H1 (cell line): ENCODE measurements around the gene ZNF415. TPM values are rescaled to one million over a fixed set of nuclear protein-coding genes. Genes with fewer than 3 reads are reported as not detected.

Source experiments
- CTCF ChIA-PET: fragments of 300-600 bp; sonication (Branson Sonifier 250); formaldehyde crosslinking; loops from one replicate; lab custom pipeline; 2021; ENCODE audit not compliant: partially characterized antibody; lab: Charles Lee
- POLR2A ChIA-PET: fragments of 300-600 bp; sonication (Branson Sonifier 250); formaldehyde crosslinking; loops from one replicate; lab custom pipeline; 2021; ENCODE audit warnings: inconsistent platforms; ENCODE audit not compliant: partially characterized antibody; lab: Charles Lee
- DNase-seq, 2 experiments: peaks; one replicate each; pipeline versions ENCODE4 v3.0.0 to v3.0.0-alpha.2; 2010 to 2022; ENCODE audit warnings: low spot score in 2 of 2, low read depth in 1 of 2, mixed read lengths in 1 of 2
- FAIRE-seq: peaks from 2 replicates; lab custom pipeline; 2011; peaks lifted over from hg19 to GRCh38; lab: Jason Lieb, UNC
- H2AFZ ChIP-seq: 2 replicates; pipeline ENCODE4 v1.8.1; 2012; ENCODE audit warnings: low read length, inconsistent platforms
- H2AK5ac ChIP-seq: 2 replicates; pipeline ENCODE4 v1.6.1; 2013; ENCODE audit warnings: low read depth, low read length
- H2BK120ac ChIP-seq: replicated peaks from 2 replicates; pipeline ENCODE3; 2013; ENCODE audit warnings: low read depth, low read length, inconsistent platforms
- H2BK12ac ChIP-seq: 2 replicates; pipeline ENCODE4 v1.6.1; 2013; ENCODE audit warnings: low read depth, low read length
- H2BK15ac ChIP-seq: 2 replicates; pipeline ENCODE4 v1.6.1; 2013; ENCODE audit warnings: low read length
- H2BK20ac ChIP-seq: 2 replicates; pipeline ENCODE4 v1.6.1; 2013; ENCODE audit warnings: low read length
- H2BK5ac ChIP-seq: 2 replicates; pipeline ENCODE4 v1.6.1; 2013; ENCODE audit warnings: low read depth, low read length
- H3K14ac ChIP-seq: 2 replicates; pipeline ENCODE4 v1.6.1; 2013; ENCODE audit warnings: inconsistent platforms; ENCODE audit not compliant: insufficient read length
- H3K18ac ChIP-seq: 2 replicates; pipeline ENCODE4 v1.6.1; 2013; ENCODE audit warnings: low read length; ENCODE audit errors: extremely low read depth
- H3K23ac ChIP-seq: 2 replicates; pipeline ENCODE4 v1.6.1; 2013; ENCODE audit warnings: inconsistent platforms; ENCODE audit not compliant: insufficient read length
- H3K23me2 ChIP-seq: 2 replicates; pipeline ENCODE4 v1.6.1; 2013; ENCODE audit warnings: low read depth, low read length
- H3K27ac ChIP-seq: 2 replicates; pipeline ENCODE4 v1.6.1; 2011; ENCODE audit warnings: low read depth, low read length, inconsistent platforms
- H3K27me3 ChIP-seq, 4 experiments: replicated peaks in 1 of 4; 1 replicate in 1 of 4; 2 replicates in 3 of 4; pipeline versions ENCODE4 v1.6.1 to v1.8.1; 2011 to 2013; ENCODE audit warnings: low read length in 3 of 4, mild to moderate bottlenecking in 3 of 4, inconsistent platforms in 2 of 4, mixed read lengths in 2 of 4, moderate library complexity in 1 of 4; ENCODE audit not compliant: control insufficient read depth in 3 of 4, insufficient read depth in 3 of 4; ENCODE audit errors: extremely low read depth in 1 of 4
- H3K36me3 ChIP-seq, 4 experiments: 2 replicates each; pipeline versions ENCODE4 v1.6.1 to v1.8.1; 2011 to 2013; ENCODE audit warnings: mild to moderate bottlenecking in 4 of 4, low read length in 3 of 4, moderate library complexity in 2 of 4, control low read depth in 1 of 4, inconsistent platforms in 1 of 4; ENCODE audit not compliant: insufficient read depth in 4 of 4, control insufficient read depth in 2 of 4
- H3K4ac ChIP-seq: replicated peaks from 2 replicates; pipeline ENCODE3; 2013; ENCODE audit warnings: low read length, low read depth, mixed read lengths, inconsistent platforms; ENCODE audit not compliant: insufficient read length
- H3K4me1 ChIP-seq, 4 experiments: replicated peaks in 1 of 4; 1 replicate in 1 of 4; 2 replicates in 3 of 4; pipeline versions ENCODE4 v1.6.1 to v1.8.1; 2011 to 2013; ENCODE audit warnings: low read length in 3 of 4, inconsistent platforms in 2 of 4, mixed read lengths in 1 of 4; ENCODE audit not compliant: insufficient read depth in 4 of 4, control insufficient read depth in 3 of 4
- H3K4me2 ChIP-seq, 2 experiments: 2 replicates each; pipeline versions ENCODE4 v1.6.1 to v1.8.1; 2011 to 2013; ENCODE audit warnings: low read depth in 2 of 2, low read length in 2 of 2, control low read depth in 1 of 2, inconsistent platforms in 1 of 2, mild to moderate bottlenecking in 1 of 2; ENCODE audit not compliant: insufficient read depth in 1 of 2
- H3K4me3 ChIP-seq, 4 experiments: fragments of 200-600, 300-600 bp in 1 of 4; sonication (generic), shearing (Covaris generic), sonication (Bioruptor Twin) in 1 of 4; 2 replicates each; pipeline versions ENCODE4 v1.5.1 to v1.8.1; 2011 to 2016; ENCODE audit warnings: low read length in 4 of 4, low read depth in 3 of 4, control low read depth in 2 of 4, inconsistent platforms in 2 of 4, mild to moderate bottlenecking in 2 of 4, mixed read lengths in 1 of 4, moderate library complexity in 1 of 4; ENCODE audit not compliant: insufficient read depth in 2 of 4; ENCODE audit errors: extremely low read depth in 1 of 4
- H3K56ac ChIP-seq: replicated peaks from 2 replicates; pipeline ENCODE3; 2013; ENCODE audit warnings: low read depth, mild to moderate bottlenecking, mixed read lengths, low read length, inconsistent platforms; ENCODE audit not compliant: insufficient read length
- H3K79me1 ChIP-seq: 2 replicates; pipeline ENCODE4 v1.6.1; 2013; ENCODE audit warnings: low read depth, low read length, control low read depth
- H3K79me2 ChIP-seq, 2 experiments: 2 replicates each; pipeline versions ENCODE4 v1.6.1 to v1.8.1; 2012 to 2013; ENCODE audit warnings: low read length in 2 of 2, mild to moderate bottlenecking in 2 of 2, inconsistent platforms in 1 of 2; ENCODE audit not compliant: insufficient read depth in 2 of 2, control insufficient read depth in 1 of 2
- H3K9ac ChIP-seq, 4 experiments: replicated peaks in 1 of 4; 1 replicate in 1 of 4; 2 replicates in 3 of 4; pipeline versions ENCODE4 v1.6.1 to v1.8.1; 2011 to 2013; ENCODE audit warnings: low read depth in 3 of 4, low read length in 3 of 4, control low read depth in 2 of 4, mild to moderate bottlenecking in 2 of 4, moderate library complexity in 2 of 4, inconsistent platforms in 1 of 4; ENCODE audit errors: extremely low read depth in 1 of 4
- H3K9me3 ChIP-seq, 2 experiments: 2 replicates each; pipeline versions ENCODE4 v1.6.1 to v1.8.1; 2012 to 2013; ENCODE audit warnings: mild to moderate bottlenecking in 2 of 2, moderate library complexity in 2 of 2, control low read depth in 1 of 2, inconsistent platforms in 1 of 2, low read depth in 1 of 2, low read length in 1 of 2, mixed read lengths in 1 of 2; ENCODE audit not compliant: insufficient read depth in 2 of 2
- H4K20me1 ChIP-seq, 2 experiments: replicated peaks in 1 of 2; 2 replicates each; pipeline versions ENCODE3 to v1.8.1; 2011 to 2013; ENCODE audit warnings: inconsistent platforms in 2 of 2, low read length in 2 of 2, mild to moderate bottlenecking in 1 of 2; ENCODE audit not compliant: insufficient read depth in 2 of 2, control insufficient read depth in 1 of 2
- H4K5ac ChIP-seq: 2 replicates; pipeline ENCODE4 v1.6.1; 2013; ENCODE audit warnings: low read length, low read depth, mixed read lengths, inconsistent platforms; ENCODE audit not compliant: insufficient read length
- H4K8ac ChIP-seq: 2 replicates; pipeline ENCODE4 v1.8.0; 2013; ENCODE audit warnings: mild to moderate bottlenecking, moderate library complexity, low read length, inconsistent platforms; ENCODE audit not compliant: insufficient read depth; ENCODE audit errors: extremely low read depth
- H4K91ac ChIP-seq: replicated peaks from 2 replicates; pipeline ENCODE3; 2013; ENCODE audit warnings: low read length, mixed read lengths, inconsistent platforms; ENCODE audit not compliant: insufficient read length
- MAX ChIP-seq: IDR thresholded peaks from 2 replicates; pipeline ENCODE4 v1.6.1; 2012; ENCODE audit warnings: inconsistent platforms
- RAD21 ChIP-seq, 2 experiments: IDR thresholded peaks in 1 of 2; conservative IDR thresholded peaks in 1 of 2; 2 replicates each; pipeline ENCODE4 v1.6.1; 2011; ENCODE audit warnings: low read depth in 2 of 2, low read length in 2 of 2, improper control_type of control experiment in 1 of 2, inconsistent platforms in 1 of 2, mild to moderate bottlenecking in 1 of 2, moderate library complexity in 1 of 2
- WGBS, 2 experiments: shearing (Covaris generic) in 1 of 2; methylation state at CpG; one replicate each; pipeline versions ENCODE4 v1.1.6 to v1.1.7; 2013 to 2015; ENCODE audit warnings: low lambda C conversion rate in 2 of 2, mixed read lengths in 2 of 2, inconsistent platforms in 1 of 2, low coverage in 1 of 2, missing lambda C conversion rate in 1 of 2; ENCODE audit not compliant: insufficient replicate concordance in 2 of 2, insufficient coverage in 1 of 2, insufficient read length in 1 of 2; ENCODE audit errors: extremely low coverage in 1 of 2, missing lambda C conversion rate in 1 of 2; 5-methylcytosine and 5-hydroxymethylcytosine counted together
- polyA plus RNA-seq, 7 experiments: library from polyadenylated mRNA; depleted of rRNA in 3 of 7; stranded (reverse) in 5 of 7; unstranded in 2 of 7; fragments of >200 nt in 5 of 7; fragments of 200-250 nt in 2 of 7; gene quantifications; 1 replicate in 5 of 7; 2 replicates in 1 of 7; 4 replicates in 1 of 7; pipeline versions ENCODE4 v1.2.1 to v1.2.3, GENCODE V29; 2011 to 2013; ENCODE audit warnings: missing spikeins in 2 of 7, mixed read lengths in 2 of 7
- total RNA-seq: library from RNA; stranded (reverse); fragmentation: NEBNext Ultra II Directional; extraction: Animal tissue kit (Norgen Biotek cat#: 25700); gene quantifications from 2 replicates; pipeline ENCODE4 v1.2.1, GENCODE V29; 2021

ZNF415 gene
- total and polyA plus RNA-seq, 2 of the 8 experiments (the other 6 are each of a cell fraction or from before 2014, with no cell fraction given): 5.8 to 9.7 TPM

- H2BK5ac ChIP-seq: no peak overlapping the region
- H3K23ac ChIP-seq: no peak overlapping the region
- H4K5ac ChIP-seq: no peak overlapping the region
- H2AK5ac ChIP-seq: no peak overlapping the region
- H3K14ac ChIP-seq: no peak overlapping the region
- peaks cover 0 to 17% of the 10 kb centered on the region in 2 experiments; a peak in 2 of 4 replicates for H3K79me2 ChIP-seq
- H3K4me3 ChIP-seq: no peak overlapping the region
- no peak overlapping the region for H2BK12ac ChIP-seq
- no peak overlapping the region for H2AFZ ChIP-seq
- H3K27me3 ChIP-seq: no peaks in the 10 kb centered on the region
- H3K9ac ChIP-seq: no peak overlapping the region
- no peak overlapping the region for H2BK20ac ChIP-seq
- H3K18ac ChIP-seq: no peak overlapping the region
- H2BK15ac ChIP-seq: no peak overlapping the region
- no peak overlapping the region for H3K4me2 ChIP-seq
- no peak overlapping the region for H2BK120ac ChIP-seq
- no peak overlapping the region for H4K91ac ChIP-seq
- peak; percentile 79 to 81 for DNase-seq
- POLR2A ChIA-PET: interaction anchor here (0.8 to 1.2 kb wide), 2 partner anchors 11 to 67 kb away, joined by 3 to 4 read pairs; partner anchors contain the start of gene ZNF347
- H3K56ac ChIP-seq: no peak overlapping the region
- H3K9me3 ChIP-seq: no peaks in the 10 kb centered on the region
- H4K8ac ChIP-seq: no peak overlapping the region
- peaks cover 0 to 7% (median 2%) of the 10 kb centered on the region in 4 experiments; a peak in 3 of 7 replicates for H3K4me1 ChIP-seq
- H3K23me2 ChIP-seq: no peaks in the 10 kb centered on the region
- H3K4ac ChIP-seq: no peak overlapping the region
- 73% methylated on average over 17 of the region's 19 CpGs; no CpG with 5 or more reads in 1 of the 2 experiments for WGBS, 2 experiments
- CTCF ChIA-PET: interaction anchor here (0.6 to 2.6 kb wide), 9 partner anchors 10 to 132 kb away, joined by 3 to 8 read pairs (median 3); no protein-coding TSS in a partner anchor
- H3K36me3 ChIP-seq: peaks cover 0 to 24% (median 8%) of the 10 kb centered on the region in 4 experiments; a peak in 5 of 8 replicates
- H3K27ac ChIP-seq: no peak overlapping the region
- peaks cover 5% of the 10 kb centered on the region; the same call in 1 of the 2 replicates for H3K79me1 ChIP-seq
- peak; percentile 39 for FAIRE-seq
- H4K20me1 ChIP-seq: peaks cover 1 to 9% of the 10 kb centered on the region in 2 experiments
- TF ChIP-seq MAX (peak; percentile 61), RAD21 (IDR thresholded peaks at IDR 0.05 in 1 of 2, conservative IDR thresholded peaks at IDR 0.05 in 1 of 2; ENCODE audit: low read depth in 2 of 2, low read length in 2 of 2) (peak in 1 of 2 experiments; percentile 27; a peak in 1 of 4 replicates)
Measured at GRCh38 chr19:53091413-53092254, 41.1 kb downstream of the ZNF415 start.
